ENCODE measurements around the gene TPI1.

Gene TPI1

GRCh38 chr12:6839482-6840201, 27.7 kb upstream of the TPI1 start:
- Histone ChIP-seq H3K79me2 (ENCODE audit: insufficient read depth, low read depth) (no peaks in the 10 kb centered on the region), H3K36me3 (ENCODE audit: insufficient read depth) (no peaks in the 10 kb centered on the region), H2AFZ (ENCODE audit: low read depth) (peak overlapping the region; percentile 34; the same call in 1 of the 2 replicates), H3K4me1 (ENCODE audit: low read depth, poor library complexity, severe bottlenecking) (peaks cover 10% of the 10 kb centered on the region), H3K27ac (no peak overlapping the region), H3K9ac (no peak overlapping the region), H3K27me3 (ENCODE audit: insufficient read depth, low read depth) (peaks cover 5% of the 10 kb centered on the region; the same call in 1 of the 2 replicates), H3K4me3 (IDR thresholded peaks at IDR 0.05; ENCODE audit: insufficient read depth, low read depth, low read length) (no peak overlapping the region), H4K20me1 (ENCODE audit: insufficient read depth) (no peaks in the 10 kb centered on the region), H3K4me2 (no peak overlapping the region)
- TF ChIP-seq CTCF (conservative IDR thresholded peaks at IDR 0.05; ENCODE audit: low read depth, low read length), result no peak

- peaks cover 10% of the 10 kb centered on the region for H3K4me1 ChIP-seq (ENCODE audit: low read depth, poor library complexity, severe bottlenecking)
- no peak overlapping the region for H3K9ac ChIP-seq
- H3K4me2 ChIP-seq, result no peak overlapping the region
- H3K27me3 ChIP-seq (ENCODE audit: insufficient read depth, low read depth), result no peaks in the 10 kb centered on the region
- no peak overlapping the region for H3K27ac ChIP-seq
- TF ChIP-seq CTCF (conservative IDR thresholded peaks at IDR 0.05; ENCODE audit: low read depth, low read length), result no peak
- no peaks in the 10 kb centered on the region for H3K36me3 ChIP-seq (ENCODE audit: insufficient read depth)
- H3K4me3 ChIP-seq (IDR thresholded peaks at IDR 0.05; ENCODE audit: insufficient read depth, low read depth, low read length), result no peak overlapping the region
- H4K20me1 ChIP-seq (ENCODE audit: insufficient read depth), result no peaks in the 10 kb centered on the region
- H2AFZ ChIP-seq (ENCODE audit: low read depth), result peak overlapping the region; percentile 34; the same call in 1 of the 2 replicates
- H3K79me2 ChIP-seq (ENCODE audit: insufficient read depth, low read depth), result no peaks in the 10 kb centered on the region
Observed at GRCh38 chr12:6840330-6840729, 27.0 kb upstream of the TPI1 start.

GRCh38 chr12:6840761-6841515, 26.4 kb upstream of the TPI1 start, which contains the start of gene GNB3:
Gene GNB3, plus strand, starts transcription at chr12:6840925. Its CDS starts 363 bp downstream, at chr12:6841288.
- Histone ChIP-seq H3K36me3 (ENCODE audit: insufficient read depth) (no peaks in the 10 kb centered on the region), H3K27ac (no peak within 1 kb of the TSS), H2AFZ (ENCODE audit: low read depth) (peak within 1 kb of the TSS; percentile 34; the same call in 1 of the 2 replicates), H3K4me3 (IDR thresholded peaks at IDR 0.05; ENCODE audit: insufficient read depth, low read depth, low read length) (no peak within 1 kb of the TSS), H3K79me2 (ENCODE audit: insufficient read depth, low read depth) (no peaks in the 10 kb centered on the region), H3K4me1 (ENCODE audit: low read depth, poor library complexity, severe bottlenecking) (peaks cover 10% of the 10 kb centered on the region), H3K9ac (no peak within 1 kb of the TSS), H4K20me1 (ENCODE audit: insufficient read depth) (no peaks in the 10 kb centered on the region), H3K27me3 (ENCODE audit: insufficient read depth, low read depth) (no peaks in the 10 kb centered on the region), H3K4me2 (no peak within 1 kb of the TSS)
- TF ChIP-seq CTCF (conservative IDR thresholded peaks at IDR 0.05; ENCODE audit: low read depth, low read length), result no peak

GRCh38 chr12:6842075-6842474, 25.3 kb upstream of the TPI1 start:
- Histone ChIP-seq H3K36me3 (ENCODE audit: insufficient read depth) (no peaks in the 10 kb centered on the region), H3K27ac (no peak overlapping the region), H3K4me3 (IDR thresholded peaks at IDR 0.05; ENCODE audit: insufficient read depth, low read depth, low read length) (no peak overlapping the region), H3K79me2 (ENCODE audit: insufficient read depth, low read depth) (no peaks in the 10 kb centered on the region), H3K4me2 (no peak overlapping the region), H2AFZ (ENCODE audit: low read depth) (no peak overlapping the region), H3K27me3 (ENCODE audit: insufficient read depth, low read depth) (no peaks in the 10 kb centered on the region), H3K9ac (no peak overlapping the region), H3K4me1 (ENCODE audit: low read depth, poor library complexity, severe bottlenecking) (peaks cover 10% of the 10 kb centered on the region), H4K20me1 (ENCODE audit: insufficient read depth) (no peaks in the 10 kb centered on the region)
- TF ChIP-seq CTCF (conservative IDR thresholded peaks at IDR 0.05; ENCODE audit: low read depth, low read length), result no peak

Measured in KMS-11 (cell line).